HG03159 (cell line): ENCODE data around the gene FAM171A1.
"Not testable (repeated sequence)": the region's sequence is repeated elsewhere in the genome, so short reads cannot be mapped to it uniquely, and the experiment has no call there.

Source experiments
- ATAC-seq: cut with Tn5 transposase; IDR thresholded peaks from one replicate; pipeline ENCODE4 v1.9.1; 2021; ENCODE audit warnings: mild to moderate bottlenecking, moderate library complexity; ENCODE audit not compliant: unreplicated experiment

Gene FAM171A1

GRCh38 chr10:15320522-15321203 lies 50.4 kb downstream of the FAM171A1 start:
- no peak for ATAC-seq

GRCh38 chr10:15320118-15320517 lies 51.0 kb downstream of the FAM171A1 start:
- no peak for ATAC-seq

- ATAC-seq = no peak
These were observed 54.1 kb downstream of the FAM171A1 start for GRCh38 chr10:15316871-15317464.

- ATAC-seq = no peak
These were observed 54.9 kb downstream of the FAM171A1 start for GRCh38 chr10:15316145-15316544.

- ATAC-seq = no peak
These were observed 55.8 kb downstream of the FAM171A1 start for GRCh38 chr10:15315286-15315685.

GRCh38 chr10:15314482-15315045 lies 56.5 kb downstream of the FAM171A1 start:
- no peak for ATAC-seq

GRCh38 chr10:15313843-15314242 lies 57.2 kb downstream of the FAM171A1 start:
- no peak for ATAC-seq

GRCh38 chr10:15313047-15313446 lies 58.0 kb downstream of the FAM171A1 start:
- ATAC-seq = no peak

- ATAC-seq = no peak
These were observed 59.4 kb downstream of the FAM171A1 start for GRCh38 chr10:15311569-15312280.

GRCh38 chr10:15310776-15311568 lies 60.1 kb downstream of the FAM171A1 start:
- no peak for ATAC-seq

- ATAC-seq = no peak
These were observed 61.9 kb downstream of the FAM171A1 start for GRCh38 chr10:15309221-15309620.

- ATAC-seq = no peak
These were observed 64.3 kb downstream of the FAM171A1 start for GRCh38 chr10:15306735-15307280.

GRCh38 chr10:15305634-15306033 lies 65.5 kb downstream of the FAM171A1 start:
- no peak for ATAC-seq

GRCh38 chr10:15305161-15305560 lies 65.9 kb downstream of the FAM171A1 start:
- ATAC-seq = no peak

- not testable (repeated sequence) for ATAC-seq
These were observed 68.7 kb downstream of the FAM171A1 start for GRCh38 chr10:15302188-15302956.

GRCh38 chr10:15300697-15301096 lies 70.4 kb downstream of the FAM171A1 start:
- ATAC-seq = no peak

- ATAC-seq = no peak
These were observed 70.9 kb downstream of the FAM171A1 start for GRCh38 chr10:15300145-15300544.

GRCh38 chr10:15296701-15297100 lies 74.4 kb downstream of the FAM171A1 start:
- ATAC-seq = no peak

GRCh38 chr10:15295537-15296325 lies 75.4 kb downstream of the FAM171A1 start:
- no peak for ATAC-seq
